ENCODE measurements around the gene SLC5A5. TPM values are rescaled to one million over a fixed set of nuclear protein-coding genes. Genes with fewer than 3 reads are reported as not detected.

SLC5A5 gene
- total and polyA plus RNA-seq, 3 experiments from 2014 or later, result 0.33 to 1.7 (median 1.2) TPM

- Mint-ChIP-seq H3K27me3 (no peaks in the 10 kb centered on the region), H3K27ac (peak overlapping the region in 4 of 8 donors; percentile 55 to 79 (median 62)), H3K36me3 (peaks cover 14 to 86% (median 22%) of the 10 kb centered on the region in 3 donors), H3K9me3 (peaks cover 0 to 2% (median 0%) of the 10 kb centered on the region in 5 donors), H3K4me1 (peaks cover 5 to 21% (median 12%) of the 10 kb centered on the region in 3 donors), H3K4me3 (no peak overlapping the region)
- DNase-seq, result no peak
- Histone ChIP-seq H3K4me1 (ENCODE audit: insufficient read depth, low read length) (no peaks in the 10 kb centered on the region), H3K4me3 (ENCODE audit: low read length) (no peak overlapping the region), H3K27ac (ENCODE audit: low read depth, low read length) (no peak overlapping the region), H3K36me3 (ENCODE audit: insufficient read depth, low read length) (peaks cover 74% of the 10 kb centered on the region), H3K27me3 (ENCODE audit: insufficient read depth, low read length, poor library complexity, severe bottlenecking) (no peaks in the 10 kb centered on the region), H3K9me3 (ENCODE audit: low read length) (no peaks in the 10 kb centered on the region)
- CTCF ChIA-PET, result interaction anchor here (1.4 to 3.0 kb wide), 2 partner anchors 15 to 98 kb away, joined by 3 to 7 read pairs; partner anchors contain the start of gene CCDC124
- POLR2A ChIA-PET, result interaction anchor here (0.5 kb wide), 1 partner anchor 1567 kb away, joined by 3 read pairs; no protein-coding TSS in a partner anchor
Measured at GRCh38 chr19:17834350-17835181, 37.2 kb upstream of the SLC5A5 start.

- POLR2A ChIA-PET, result interaction anchor here (0.5 kb wide), 1 partner anchor 1568 kb away, joined by 3 read pairs; no protein-coding TSS in a partner anchor
- H3K4me1 Mint-ChIP-seq, result peaks cover 5 to 21% (median 12%) of the 10 kb centered on the region in 3 donors
- no peak overlapping the region for H3K27ac ChIP-seq (ENCODE audit: low read depth, low read length)
- no peaks in the 10 kb centered on the region for H3K4me1 ChIP-seq (ENCODE audit: insufficient read depth, low read length)
- peaks cover 0 to 2% (median 0%) of the 10 kb centered on the region in 5 donors for H3K9me3 Mint-ChIP-seq
- H3K27ac Mint-ChIP-seq, result peak overlapping the region in 7 of 8 donors; percentile 26 to 94 (median 77)
- no peak overlapping the region for H3K4me3 Mint-ChIP-seq
- no peak overlapping the region for H3K4me3 ChIP-seq (ENCODE audit: low read length)
- H3K27me3 Mint-ChIP-seq, result no peaks in the 10 kb centered on the region
- H3K9me3 ChIP-seq (ENCODE audit: low read length), result no peaks in the 10 kb centered on the region
- no peaks in the 10 kb centered on the region for H3K27me3 ChIP-seq (ENCODE audit: insufficient read depth, low read length, poor library complexity, severe bottlenecking)
- CTCF ChIA-PET, result interaction anchor here (1.4 kb wide), 1 partner anchor 97 kb away, joined by 3 read pairs; the partner anchor contains the start of gene CCDC124
- H3K36me3 ChIP-seq (ENCODE audit: insufficient read depth, low read length), result peaks cover 73% of the 10 kb centered on the region
- no peak for DNase-seq
- peaks cover 14 to 87% (median 25%) of the 10 kb centered on the region in 3 donors for H3K36me3 Mint-ChIP-seq
Measured at GRCh38 chr19:17835182-17836006, 36.4 kb upstream of the SLC5A5 start.

GRCh38 chr19:17836530-17836929 lies 35.2 kb upstream of the SLC5A5 start:
- H3K36me3 ChIP-seq (ENCODE audit: insufficient read depth, low read length), result peaks cover 75% of the 10 kb centered on the region
- H3K27ac ChIP-seq (ENCODE audit: low read depth, low read length), result no peak overlapping the region
- Mint-ChIP-seq H3K36me3 (peaks cover 18 to 89% (median 25%) of the 10 kb centered on the region in 3 donors), H3K4me3 (no peak overlapping the region), H3K27me3 (no peaks in the 10 kb centered on the region), H3K9me3 (peaks cover 0 to 2% (median 0%) of the 10 kb centered on the region in 5 donors), H3K27ac (peak overlapping the region in 6 of 8 donors; percentile 4 to 77 (median 56)), H3K4me1 (peaks cover 9 to 21% (median 15%) of the 10 kb centered on the region in 3 donors)
- ChIA-PET CTCF (no interaction called here), POLR2A (no interaction called here)
- no peak for DNase-seq
- no peaks in the 10 kb centered on the region for H3K4me1 ChIP-seq (ENCODE audit: insufficient read depth, low read length)
- no peaks in the 10 kb centered on the region for H3K27me3 ChIP-seq (ENCODE audit: insufficient read depth, low read length, poor library complexity, severe bottlenecking)
- no peaks in the 10 kb centered on the region for H3K9me3 ChIP-seq (ENCODE audit: low read length)
- no peak overlapping the region for H3K4me3 ChIP-seq (ENCODE audit: low read length)

DNA sequence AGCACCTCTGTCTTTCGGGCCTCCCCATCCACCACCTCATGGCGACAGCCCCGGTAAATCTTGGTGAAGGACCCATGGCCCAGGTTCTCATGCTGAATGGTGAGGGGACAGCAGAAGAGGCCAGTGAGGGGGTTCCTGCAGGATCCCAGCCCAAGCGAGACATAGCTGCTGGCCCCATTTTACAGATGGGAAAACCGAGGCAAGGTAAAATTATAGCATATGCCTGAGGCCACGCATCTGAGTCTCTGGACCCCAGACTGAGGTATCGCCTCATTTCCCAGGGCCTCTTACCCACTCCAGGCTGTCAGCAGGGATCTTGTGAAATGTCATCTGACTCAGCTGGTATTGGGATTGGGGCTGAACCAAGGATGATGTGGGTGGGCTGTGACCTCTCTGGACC lies 33.8 kb upstream of the SLC5A5 start:
- no peaks in the 10 kb centered on the region for H3K4me1 ChIP-seq (ENCODE audit: insufficient read depth, low read length)
- Mint-ChIP-seq H3K27ac (peak overlapping the region in 4 of 8 donors; percentile 23 to 94 (median 86)), H3K27me3 (no peaks in the 10 kb centered on the region), H3K4me3 (no peak overlapping the region), H3K9me3 (peaks cover 0 to 2% (median 0%) of the 10 kb centered on the region in 5 donors), H3K36me3 (peaks cover 14 to 84% (median 21%) of the 10 kb centered on the region in 3 donors), H3K4me1 (peaks cover 9 to 21% (median 14%) of the 10 kb centered on the region in 3 donors)
- H3K27me3 ChIP-seq (ENCODE audit: insufficient read depth, low read length, poor library complexity, severe bottlenecking), result no peaks in the 10 kb centered on the region
- H3K9me3 ChIP-seq (ENCODE audit: low read length), result no peaks in the 10 kb centered on the region
- H3K4me3 ChIP-seq (ENCODE audit: low read length), result no peak overlapping the region
- ChIA-PET POLR2A (no interaction called here), CTCF (no interaction called here)
- H3K27ac ChIP-seq (ENCODE audit: low read depth, low read length), result no peak overlapping the region
- DNase-seq, result no peak
- H3K36me3 ChIP-seq (ENCODE audit: insufficient read depth, low read length), result peaks cover 71% of the 10 kb centered on the region

GRCh38 chr19:17840019-17840418 lies 31.7 kb upstream of the SLC5A5 start:
- Mint-ChIP-seq H3K36me3 (peaks cover 14 to 86% (median 22%) of the 10 kb centered on the region in 3 donors), H3K27me3 (no peaks in the 10 kb centered on the region), H3K27ac (peak overlapping the region in 1 of 8 donors; percentile 36), H3K9me3 (peaks cover 0 to 2% (median 0%) of the 10 kb centered on the region in 5 donors), H3K4me3 (no peak overlapping the region), H3K4me1 (peaks cover 27 to 40% (median 28%) of the 10 kb centered on the region in 3 donors)
- Histone ChIP-seq H3K4me1 (ENCODE audit: insufficient read depth, low read length) (peaks cover 19% of the 10 kb centered on the region), H3K27me3 (ENCODE audit: insufficient read depth, low read length, poor library complexity, severe bottlenecking) (no peaks in the 10 kb centered on the region), H3K27ac (ENCODE audit: low read depth, low read length) (no peak overlapping the region), H3K36me3 (ENCODE audit: insufficient read depth, low read length) (peaks cover 75% of the 10 kb centered on the region), H3K4me3 (ENCODE audit: low read length) (no peak overlapping the region), H3K9me3 (ENCODE audit: low read length) (no peaks in the 10 kb centered on the region)
- no peak for DNase-seq
- CTCF ChIA-PET, result interaction anchor here (0.9 kb wide), 1 partner anchor 9 kb away, joined by 3 read pairs; no protein-coding TSS in a partner anchor
- POLR2A ChIA-PET, result no interaction called here

- Mint-ChIP-seq H3K36me3 (peaks cover 8 to 72% (median 15%) of the 10 kb centered on the region in 3 donors), H3K27ac (peak overlapping the region in 2 of 8 donors; percentile 29 to 95), H3K9me3 (no peaks in the 10 kb centered on the region), H3K4me1 (peaks cover 32 to 42% (median 40%) of the 10 kb centered on the region in 3 donors), H3K4me3 (no peak overlapping the region), H3K27me3 (no peaks in the 10 kb centered on the region)
- Histone ChIP-seq H3K36me3 (ENCODE audit: insufficient read depth, low read length) (peaks cover 61% of the 10 kb centered on the region), H3K4me3 (ENCODE audit: low read length) (no peak overlapping the region), H3K27ac (ENCODE audit: low read depth, low read length) (no peak overlapping the region), H3K4me1 (ENCODE audit: insufficient read depth, low read length) (peaks cover 30% of the 10 kb centered on the region), H3K9me3 (ENCODE audit: low read length) (no peaks in the 10 kb centered on the region), H3K27me3 (ENCODE audit: insufficient read depth, low read length, poor library complexity, severe bottlenecking) (no peaks in the 10 kb centered on the region)
- CTCF ChIA-PET, result no interaction called here
- POLR2A ChIA-PET, result interaction anchor here (0.6 kb wide), 1 partner anchor 18 kb away, joined by 3 read pairs; no protein-coding TSS in a partner anchor
- no peak for DNase-seq
Measured at GRCh38 chr19:17841371-17841809, 30.4 kb upstream of the SLC5A5 start.

GRCh38 chr19:17841810-17842662 lies 29.7 kb upstream of the SLC5A5 start:
- Mint-ChIP-seq H3K4me3 (no peak overlapping the region), H3K9me3 (no peaks in the 10 kb centered on the region), H3K4me1 (peaks cover 31 to 41% (median 40%) of the 10 kb centered on the region in 3 donors), H3K27me3 (no peaks in the 10 kb centered on the region), H3K36me3 (peaks cover 8 to 66% (median 11%) of the 10 kb centered on the region in 3 donors), H3K27ac (peak overlapping the region in 2 of 8 donors; percentile 29 to 79)
- POLR2A ChIA-PET, result no interaction called here
- Histone ChIP-seq H3K4me3 (ENCODE audit: low read length) (no peak overlapping the region), H3K4me1 (ENCODE audit: insufficient read depth, low read length) (peaks cover 30% of the 10 kb centered on the region), H3K9me3 (ENCODE audit: low read length) (no peaks in the 10 kb centered on the region), H3K27me3 (ENCODE audit: insufficient read depth, low read length, poor library complexity, severe bottlenecking) (no peaks in the 10 kb centered on the region), H3K36me3 (ENCODE audit: insufficient read depth, low read length) (peaks cover 57% of the 10 kb centered on the region), H3K27ac (ENCODE audit: low read depth, low read length) (peak overlapping the region; percentile 38)
- DNase-seq, result peak in 2 of 5 donors; percentile 23 to 43
- CTCF ChIA-PET, result interaction anchor here (1.2 to 2.4 kb wide), 2 partner anchors 13 to 18 kb away, joined by 5 to 10 read pairs; partner anchors contain the start of gene RPL18A

All from CD8-positive, alpha-beta memory T cell (primary cell).